B cell (primary cell): ENCODE results near the gene PSMD6.

ENCODE experiments used
- CTCF ChIP-seq: fragments of 200-600 bp; IDR thresholded peaks from one replicate; pipeline ENCODE4 v1.8.0; 2022; ENCODE audit warnings: antibody characterized with exemption, mild to moderate bottlenecking
- EZH2 ChIP-seq: IDR thresholded peaks from 2 replicates; pipeline ENCODE4 v1.6.1; 2012; ENCODE audit warnings: borderline replicate concordance, low read depth, mild to moderate bottlenecking, moderate library complexity, low read length; ENCODE audit not compliant: insufficient read depth, poor library complexity, severe bottlenecking

- no peak for TF ChIP-seq CTCF
- no peak for TF ChIP-seq EZH2
Observed at GRCh38 chr3:64023861-64024223, 548 bp upstream of the PSMD6 start.
